ENCODE measurements around the gene NEB.

Gene NEB

GRCh38 chr2:151655663-151656398, 78.4 kb downstream of the NEB start:
- H3K36me3 ChIP-seq (ENCODE audit: control insufficient read depth, low read length), result no peaks in the 10 kb centered on the region
- H3F3A ChIP-seq (ENCODE audit: control insufficient read depth, insufficient read depth), result no peaks in the 10 kb centered on the region
- H3K27me3 ChIP-seq (ENCODE audit: control insufficient read depth, low read length), result no peaks in the 10 kb centered on the region
- no peaks in the 10 kb centered on the region for H3K79me2 ChIP-seq (ENCODE audit: control insufficient read depth, low read length)
- no peak overlapping the region for H3K27ac ChIP-seq (ENCODE audit: low read depth, low read length)
- H3K4me3 ChIP-seq (ENCODE audit: low read length), result no peak overlapping the region
- H3K4me1 ChIP-seq (ENCODE audit: control insufficient read depth, low read length), result no peaks in the 10 kb centered on the region
- no peak overlapping the region for H3K4me2 ChIP-seq (ENCODE audit: low read length)
- TF ChIP-seq CTCF (IDR thresholded peaks at IDR 0.05; ENCODE audit: low read depth, low read length, poor library complexity, severe bottlenecking) (no peak), EZH2phosphoT487 (IDR thresholded peaks at IDR 0.05; ENCODE audit: borderline replicate concordance, low read length) (no peak)
- H3K9me2 ChIP-seq (replicated peaks; ENCODE audit: control insufficient read depth, low read length), result no peaks in the 10 kb centered on the region
- no peaks in the 10 kb centered on the region for H3K9me3 ChIP-seq (ENCODE audit: control insufficient read depth, insufficient read depth, low read length)
- H4K20me1 ChIP-seq (ENCODE audit: control insufficient read depth, insufficient read depth, low read depth, low read length), result no peaks in the 10 kb centered on the region

GRCh38 chr2:151654891-151655290, 79.4 kb downstream of the NEB start:
- no peaks in the 10 kb centered on the region for H3F3A ChIP-seq (ENCODE audit: control insufficient read depth, insufficient read depth)
- no peaks in the 10 kb centered on the region for H3K36me3 ChIP-seq (ENCODE audit: control insufficient read depth, low read length)
- H3K4me1 ChIP-seq (ENCODE audit: control insufficient read depth, low read length), result no peaks in the 10 kb centered on the region
- no peak overlapping the region for H3K4me3 ChIP-seq (ENCODE audit: low read length)
- no peaks in the 10 kb centered on the region for H3K9me2 ChIP-seq (replicated peaks; ENCODE audit: control insufficient read depth, low read length)
- no peak for TF ChIP-seq EZH2phosphoT487 (IDR thresholded peaks at IDR 0.05; ENCODE audit: borderline replicate concordance, low read length)
- TF ChIP-seq CTCF (IDR thresholded peaks at IDR 0.05; ENCODE audit: low read depth, low read length, poor library complexity, severe bottlenecking), result no peak
- H3K9me3 ChIP-seq (ENCODE audit: control insufficient read depth, insufficient read depth, low read length), result no peaks in the 10 kb centered on the region
- H4K20me1 ChIP-seq (ENCODE audit: control insufficient read depth, insufficient read depth, low read depth, low read length), result no peaks in the 10 kb centered on the region
- no peaks in the 10 kb centered on the region for H3K27me3 ChIP-seq (ENCODE audit: control insufficient read depth, low read length)
- H3K27ac ChIP-seq (ENCODE audit: low read depth, low read length), result no peak overlapping the region
- no peak overlapping the region for H3K4me2 ChIP-seq (ENCODE audit: low read length)
- H3K79me2 ChIP-seq (ENCODE audit: control insufficient read depth, low read length), result no peaks in the 10 kb centered on the region

DNA sequence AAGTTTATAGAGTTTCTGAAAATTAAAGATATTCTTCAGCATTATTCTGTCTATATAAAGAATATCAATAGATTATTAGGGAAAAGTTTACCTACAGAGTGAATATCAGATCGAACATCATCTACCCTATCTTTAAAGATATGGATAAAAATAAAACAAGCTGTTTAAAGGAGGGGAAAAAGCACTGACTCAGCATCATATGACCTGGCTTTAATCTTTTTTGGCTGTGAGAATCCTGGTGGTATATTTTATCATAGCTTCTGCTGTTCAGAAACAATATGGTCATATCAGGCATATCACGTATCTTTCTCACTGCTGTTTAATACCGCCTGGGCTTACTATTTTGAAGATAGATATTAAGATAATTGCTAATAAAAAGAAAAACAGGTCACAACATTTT, 80.2 kb downstream of the NEB start:
- no peak overlapping the region for H3K27ac ChIP-seq (ENCODE audit: low read depth, low read length)
- H3F3A ChIP-seq (ENCODE audit: control insufficient read depth, insufficient read depth), result no peaks in the 10 kb centered on the region
- H3K79me2 ChIP-seq (ENCODE audit: control insufficient read depth, low read length), result no peaks in the 10 kb centered on the region
- no peak overlapping the region for H3K4me2 ChIP-seq (ENCODE audit: low read length)
- no peak overlapping the region for H3K4me3 ChIP-seq (ENCODE audit: low read length)
- no peaks in the 10 kb centered on the region for H3K27me3 ChIP-seq (ENCODE audit: control insufficient read depth, low read length)
- H3K9me2 ChIP-seq (replicated peaks; ENCODE audit: control insufficient read depth, low read length), result no peaks in the 10 kb centered on the region
- H4K20me1 ChIP-seq (ENCODE audit: control insufficient read depth, insufficient read depth, low read depth, low read length), result no peaks in the 10 kb centered on the region
- H3K36me3 ChIP-seq (ENCODE audit: control insufficient read depth, low read length), result no peaks in the 10 kb centered on the region
- H3K9me3 ChIP-seq (ENCODE audit: control insufficient read depth, insufficient read depth, low read length), result no peaks in the 10 kb centered on the region
- TF ChIP-seq EZH2phosphoT487 (IDR thresholded peaks at IDR 0.05; ENCODE audit: borderline replicate concordance, low read length) (no peak), CTCF (IDR thresholded peaks at IDR 0.05; ENCODE audit: low read depth, low read length, poor library complexity, severe bottlenecking) (no peak)
- no peaks in the 10 kb centered on the region for H3K4me1 ChIP-seq (ENCODE audit: control insufficient read depth, low read length)
